Mucosa of gallbladder (tissue), 1 donor: Measurements from ENCODE around the gene EMC1. TPM values are rescaled to one million over a fixed set of nuclear protein-coding genes. Genes with fewer than 3 reads are reported as not detected.
"Not testable (repeated sequence)": the region's sequence is repeated elsewhere in the genome, so short reads cannot be mapped to it uniquely, and the experiment has no call there.

Source experiments
- DNase-seq: peaks from one replicate; pipeline ENCODE4 v3.0.0-alpha.2; 2020; ENCODE audit warnings: low spot score
- total RNA-seq: library from RNA; stranded (reverse); gene quantifications from one replicate; pipeline ENCODE4 v1.2.1, GENCODE V29; 2021
- donor health status: DM: no; HTN: no; CAD: no.

EMC1 gene
- total RNA-seq, 1 donor from 2014 or later, result 38.8 TPM

- DNase-seq, result no peak
Measured at GRCh38 chr1:19190468-19190867, 60.9 kb downstream of the EMC1 start.

GRCh38 chr1:19189270-19189669, 62.1 kb downstream of the EMC1 start:
- no peak for DNase-seq

GRCh38 chr1:19187852-19188251, 63.5 kb downstream of the EMC1 start:
- DNase-seq, result no peak

- DNase-seq, result no peak
Measured at GRCh38 chr1:19186001-19186400, 65.3 kb downstream of the EMC1 start.

GRCh38 chr1:19182223-19182622, 69.1 kb downstream of the EMC1 start:
- DNase-seq, result no peak

- DNase-seq, result not testable (repeated sequence)
Measured at GRCh38 chr1:19180265-19180657, 71.1 kb downstream of the EMC1 start.

- peak; percentile 30 for DNase-seq
Measured at GRCh38 chr1:19179597-19180264, 71.6 kb downstream of the EMC1 start.

- no peak for DNase-seq
Measured at GRCh38 chr1:19178734-19179398, 72.5 kb downstream of the EMC1 start.

- DNase-seq, result no peak
Measured at GRCh38 chr1:19177811-19178210, 73.5 kb downstream of the EMC1 start.

GRCh38 chr1:19169642-19170041, 81.7 kb downstream of the EMC1 start:
- no peak for DNase-seq

GRCh38 chr1:19167140-19167539, 84.2 kb downstream of the EMC1 start:
- DNase-seq, result no peak

- no peak for DNase-seq
Measured at GRCh38 chr1:19166066-19166465, 85.3 kb downstream of the EMC1 start.

Other genes with a start within 250 kb of the EMC1 start
- 167 TPM for gene UBR4, start 41.3 kb downstream of the EMC1 start, total RNA-seq
- gene MRTO4, start 281 bp upstream of the EMC1 start, total RNA-seq, result 14.2 TPM
- gene AKR7A3, start 37.2 kb upstream of the EMC1 start, total RNA-seq, result 390 TPM
- 104 TPM for gene AKR7A2, start 60.6 kb upstream of the EMC1 start, total RNA-seq
- gene SLC66A1, start 60.8 kb upstream of the EMC1 start, total RNA-seq, result 19.9 TPM
- gene CAPZB, start 234.0 kb upstream of the EMC1 start, total RNA-seq, result 255 TPM